Measurements from ENCODE around the gene SH3PXD2B. TPM values are rescaled to one million over a fixed set of nuclear protein-coding genes. Genes with fewer than 3 reads are reported as not detected.
"Not testable (repeated sequence)": the region's sequence is repeated elsewhere in the genome, so short reads cannot be mapped to it uniquely, and the experiment has no call there.

SH3PXD2B gene
- total and polyA plus RNA-seq, 2 of the 4 experiments (the other 2 are of a cell fraction): 8.2 to 14.4 TPM

DNA sequence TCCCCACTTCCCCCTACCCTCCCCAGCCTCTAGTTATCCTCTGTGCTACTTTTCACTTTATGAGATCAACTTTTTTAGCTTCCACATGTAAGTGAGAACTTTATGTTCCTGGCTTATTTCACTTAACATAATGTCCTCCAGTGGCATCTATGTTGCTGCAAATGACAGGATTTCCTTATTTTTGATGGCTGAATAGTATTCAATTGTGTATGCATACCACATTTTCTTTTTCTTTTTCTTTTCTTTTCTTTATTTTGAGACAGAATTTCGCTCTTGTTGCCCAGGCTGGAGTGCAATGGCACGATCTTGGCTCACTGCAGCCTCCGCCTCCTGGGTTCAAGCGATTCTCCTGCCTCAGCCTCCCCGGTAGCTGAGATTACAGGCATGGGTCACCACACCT is 44.8 kb downstream of the SH3PXD2B start:
- H2BK5ac ChIP-seq (ENCODE audit: low read depth, low read length, poor library complexity, severe bottlenecking); H4K5ac ChIP-seq (ENCODE audit: low read depth, low read length); H3K27ac ChIP-seq (ENCODE audit: insufficient read depth, low read length); H3K14ac ChIP-seq (replicated peaks; ENCODE audit: low read depth, low read length); H2AK9ac ChIP-seq (replicated peaks; ENCODE audit: low read depth, low read length, poor library complexity); H3K9ac ChIP-seq (ENCODE audit: low read depth, low read length); H3K4me2 ChIP-seq (ENCODE audit: low read depth, low read length); DNase-seq; H3K9me3 ChIP-seq (ENCODE audit: control insufficient read depth, insufficient read depth, low read length); H4K8ac ChIP-seq (ENCODE audit: low read depth in 2 of 2, low read length in 2 of 2); in situ Hi-C loops (cut with MboI; ENCODE audit: low sequenced_read_pairs); dilution Hi-C loops (cut with HindIII; ENCODE audit: low sequenced_read_pairs, unreplicated experiment); H3K18ac ChIP-seq (ENCODE audit: low read depth, low read length); H2BK120ac ChIP-seq (ENCODE audit: low read depth, low read length); CTCF ChIA-PET; H3K4me3 ChIP-seq (ENCODE audit: insufficient read depth, low read depth, low read length); ATAC-seq (ENCODE audit: low read depth); BruUV-seq (replicated peaks); H3K27me3 ChIP-seq (ENCODE audit: control insufficient read depth, insufficient read depth, low read length); intact Hi-C loops (cut with micrococcal nuclease); H2AFZ ChIP-seq (replicated peaks; ENCODE audit: low read length, poor library complexity); H3K56ac ChIP-seq (ENCODE audit: extremely low read depth, insufficient read depth, low read length); H3K23ac ChIP-seq (ENCODE audit: low read depth, low read length); H2BK15ac ChIP-seq (ENCODE audit: low read depth, low read length); H2AK5ac ChIP-seq (ENCODE audit: low read depth, low read length); POLR2A ChIA-PET (ENCODE audit: unreplicated experiment); H3K4ac ChIP-seq (ENCODE audit: low read depth, low read length); H4K91ac ChIP-seq (ENCODE audit: insufficient read depth, low read depth, low read length); H2BK20ac ChIP-seq (ENCODE audit: low read depth, low read length): not testable (repeated sequence)
- H3K36me3 ChIP-seq (ENCODE audit: control insufficient read depth, insufficient read depth, low read length): peaks cover 16% of the 10 kb centered on the region
- peaks cover 3 to 54% of the 10 kb centered on the region in 2 experiments; a peak in 3 of 4 replicates for H3K79me1 ChIP-seq (ENCODE audit: low read depth in 1 of 2, low read length in 2 of 2)
- WGBS, 2 experiments (ENCODE audit: extremely low coverage in 2 of 2, insufficient read length in 1 of 2): 100% methylated on average over 3 of the region's 5 CpGs; no CpG with 5 or more reads in 1 of the 2 experiments
- H3K4me1 ChIP-seq (ENCODE audit: control insufficient read depth, insufficient read depth, low read length): peaks cover 31% of the 10 kb centered on the region
- peaks cover 31% of the 10 kb centered on the region for H3K9me1 ChIP-seq (ENCODE audit: insufficient read depth, low read length)
- peaks cover 42% of the 10 kb centered on the region; the same call in 1 of the 2 replicates for H4K20me1 ChIP-seq (ENCODE audit: insufficient read depth, low read length)

All from IMR-90 (cell line).